HUES64 (cell line): ENCODE measurements around the gene CAD.

Experiments
- H3K27ac ChIP-seq: 2 replicates; pipeline ENCODE4 v1.7.0; 2013; ENCODE audit warnings: low read depth, low read length, inconsistent platforms
- H3K27me3 ChIP-seq: 2 replicates; pipeline ENCODE4 v1.6.1; 2013; ENCODE audit warnings: mild to moderate bottlenecking, low read length; ENCODE audit not compliant: insufficient read depth
- H3K36me3 ChIP-seq: 2 replicates; pipeline ENCODE4 v1.6.1; 2013; ENCODE audit warnings: mild to moderate bottlenecking, low read length; ENCODE audit not compliant: insufficient read depth
- H3K4me1 ChIP-seq: 2 replicates; pipeline ENCODE4 v1.6.1; 2013; ENCODE audit warnings: mild to moderate bottlenecking, low read length, moderate library complexity; ENCODE audit not compliant: insufficient read depth
- H3K4me3 ChIP-seq: 2 replicates; pipeline ENCODE4 v1.5.1; 2013; ENCODE audit warnings: mild to moderate bottlenecking, low read length, moderate library complexity
- H3K9ac ChIP-seq: 2 replicates; pipeline ENCODE4 v1.6.1; 2013; ENCODE audit warnings: mild to moderate bottlenecking, low read depth, low read length
- H3K9me3 ChIP-seq: 2 replicates; pipeline ENCODE4 v1.6.1; 2013; ENCODE audit warnings: low read depth, low read length; ENCODE audit not compliant: insufficient read depth
- WGBS: fragments of 150-250, 120-280 bp; methylation state at CpG from one replicate; pipeline ENCODE4 v1.1.7; 2013; ENCODE audit warnings: missing lambda C conversion rate; 5-methylcytosine and 5-hydroxymethylcytosine counted together

CAD gene

DNA sequence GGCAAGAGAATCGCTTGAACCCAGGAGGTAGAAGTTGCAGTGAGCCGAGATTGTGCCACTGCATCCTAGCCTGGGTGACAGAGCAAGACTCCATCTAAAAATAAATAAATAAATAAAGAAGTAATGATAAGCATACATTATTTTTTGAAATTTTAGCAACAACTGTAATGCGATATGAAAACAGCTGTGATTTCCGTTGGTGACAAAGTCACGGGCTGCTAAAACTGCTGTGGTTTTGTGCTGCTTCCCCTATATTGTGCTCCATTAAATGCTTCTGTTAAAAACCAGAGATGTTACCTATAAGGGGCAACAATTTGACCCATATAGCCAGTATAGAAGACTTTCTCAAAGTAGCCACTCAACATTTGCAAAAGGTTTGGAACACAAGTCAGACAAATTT, 73.4 kb downstream of the CAD start:
- no peak overlapping the region for H3K4me3 ChIP-seq
- no peaks in the 10 kb centered on the region for H3K27me3 ChIP-seq
- H3K9me3 ChIP-seq: no peaks in the 10 kb centered on the region
- no peak overlapping the region for H3K27ac ChIP-seq
- peaks cover 8% of the 10 kb centered on the region for H3K4me1 ChIP-seq
- 97% methylated on average over 5 of the region's 5 CpGs for WGBS
- no peaks in the 10 kb centered on the region for H3K36me3 ChIP-seq
- H3K9ac ChIP-seq: no peak overlapping the region

DNA sequence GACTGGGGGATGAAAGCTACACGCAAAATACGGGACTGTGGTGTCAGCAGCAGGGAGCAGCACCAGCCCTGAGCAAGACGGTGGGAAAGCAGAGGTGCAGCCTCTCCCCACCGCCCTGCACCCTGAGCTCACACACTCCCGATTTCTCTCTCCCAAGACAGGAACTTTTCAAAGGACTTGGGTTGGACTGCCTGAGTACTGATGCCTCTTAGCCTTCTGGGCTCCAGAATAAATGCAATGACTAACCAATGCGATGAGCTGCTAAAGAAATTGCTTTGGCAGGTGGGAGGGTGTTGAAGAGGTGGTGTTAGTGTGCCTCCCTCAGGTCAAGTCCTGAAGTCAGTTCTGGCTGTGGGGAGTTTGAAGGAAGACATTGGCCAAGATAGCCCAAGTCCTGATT, 74.7 kb downstream of the CAD start:
- WGBS: 27% methylated on average over 6 of the region's 6 CpGs
- Histone ChIP-seq H3K4me1 (peaks cover 6% of the 10 kb centered on the region), H3K9ac (no peak overlapping the region), H3K36me3 (no peaks in the 10 kb centered on the region), H3K27me3 (no peaks in the 10 kb centered on the region), H3K4me3 (no peak overlapping the region), H3K27ac (no peak overlapping the region), H3K9me3 (no peaks in the 10 kb centered on the region)
